Measurements from ENCODE around the gene UROC1. TPM values are rescaled to one million over a fixed set of nuclear protein-coding genes. Genes with fewer than 3 reads are reported as not detected.

UROC1 gene
- polyA plus RNA-seq (2013, experiment 1 of 2), result not detected
- polyA plus RNA-seq (2013, experiment 2 of 2), result not detected

GRCh38 chr3:126517291-126517951, at the start of gene UROC1:
Gene UROC1, minus strand, starts transcription at chr3:126517773. Its CDS starts 54 bp downstream, at chr3:126517719.
- no peak within 1 kb of the TSS for H3K18ac ChIP-seq (ENCODE audit: low read depth in 1 of 2, low read length in 2 of 2)
- no peak within 1 kb of the TSS for H2BK15ac ChIP-seq (ENCODE audit: low read depth, poor library complexity, severe bottlenecking)
- no peak within 1 kb of the TSS for H3K4me3 ChIP-seq (ENCODE audit: insufficient read depth in 1 of 2, low read depth in 1 of 2, low read length in 2 of 2)
- H3K14ac ChIP-seq (ENCODE audit: low read length in 2 of 2), result no peak within 1 kb of the TSS
- H3K4me1 ChIP-seq (ENCODE audit: control insufficient read depth, insufficient read depth, low read depth, low read length), result no peaks in the 10 kb centered on the region
- H3K4me2 ChIP-seq (ENCODE audit: low read length, poor library complexity, severe bottlenecking), result no peak within 1 kb of the TSS
- no peak within 1 kb of the TSS for H4K8ac ChIP-seq (ENCODE audit: low read length)
- no peak within 1 kb of the TSS for H2BK5ac ChIP-seq (ENCODE audit: low read depth, low read length, poor library complexity, severe bottlenecking)
- no peaks in the 10 kb centered on the region for H3K36me3 ChIP-seq (ENCODE audit: control insufficient read depth in 1 of 2, insufficient read depth in 2 of 2, low read depth in 1 of 2, low read length in 2 of 2)
- no peak within 1 kb of the TSS for H2AFZ ChIP-seq (ENCODE audit: low read depth, low read length)
- no peak within 1 kb of the TSS for H4K91ac ChIP-seq (ENCODE audit: low read length)
- 91% methylated on average over 16 of the region's 16 CpGs for WGBS
- no peak within 1 kb of the TSS for H3K4ac ChIP-seq (ENCODE audit: low read depth in 1 of 2, low read length in 2 of 2)
- H3K79me1 ChIP-seq (replicated peaks; ENCODE audit: low read length, poor library complexity, severe bottlenecking), result no peaks in the 10 kb centered on the region
- H3K9me3 ChIP-seq (ENCODE audit: control insufficient read depth, low read length), result no peaks in the 10 kb centered on the region
- no peak within 1 kb of the TSS for H3K9ac ChIP-seq (ENCODE audit: low read length)
- no peak within 1 kb of the TSS for H2BK12ac ChIP-seq (ENCODE audit: low read length in 2 of 2)
- H2AK5ac ChIP-seq (ENCODE audit: low read length, severe bottlenecking), result no peak within 1 kb of the TSS
- H3K27ac ChIP-seq (ENCODE audit: low read length, poor library complexity, severe bottlenecking), result no peak within 1 kb of the TSS
- no peak within 1 kb of the TSS for H2BK120ac ChIP-seq (ENCODE audit: low read depth, low read length)
- no peak within 1 kb of the TSS for H3K23ac ChIP-seq (ENCODE audit: low read length in 2 of 2)
- peaks cover 37 to 43% of the 10 kb centered on the region in 2 experiments for H3K27me3 ChIP-seq (ENCODE audit: control insufficient read depth in 1 of 2, insufficient read depth in 1 of 2, low read length in 2 of 2)
- no peak for DNase-seq

- H4K8ac ChIP-seq (ENCODE audit: low read length), result no peak overlapping the region
- H3K14ac ChIP-seq (ENCODE audit: low read length in 2 of 2), result no peak overlapping the region
- H2BK12ac ChIP-seq (ENCODE audit: low read length in 2 of 2), result no peak overlapping the region
- no peak overlapping the region for H2AFZ ChIP-seq (ENCODE audit: low read depth, low read length)
- no peak overlapping the region for H2BK120ac ChIP-seq (ENCODE audit: low read depth, low read length)
- peaks cover 18 to 38% of the 10 kb centered on the region in 2 experiments for H3K27me3 ChIP-seq (ENCODE audit: control insufficient read depth in 1 of 2, insufficient read depth in 1 of 2, low read length in 2 of 2)
- H3K23ac ChIP-seq (ENCODE audit: low read length in 2 of 2), result no peak overlapping the region
- WGBS, result 46% methylated on average over 1 of the region's 2 CpGs
- no peaks in the 10 kb centered on the region for H3K36me3 ChIP-seq (ENCODE audit: control insufficient read depth in 1 of 2, insufficient read depth in 2 of 2, low read depth in 1 of 2, low read length in 2 of 2)
- H3K18ac ChIP-seq (ENCODE audit: low read depth in 1 of 2, low read length in 2 of 2), result no peak overlapping the region
- no peak overlapping the region for H2BK15ac ChIP-seq (ENCODE audit: low read depth, poor library complexity, severe bottlenecking)
- H3K9me3 ChIP-seq (ENCODE audit: control insufficient read depth, low read length), result peaks cover 9% of the 10 kb centered on the region
- no peak overlapping the region for H2AK5ac ChIP-seq (ENCODE audit: low read length, severe bottlenecking)
- H3K27ac ChIP-seq (ENCODE audit: low read length, poor library complexity, severe bottlenecking), result no peak overlapping the region
- DNase-seq, result no peak
- H3K9ac ChIP-seq (ENCODE audit: low read length), result no peak overlapping the region
- H3K4me2 ChIP-seq (ENCODE audit: low read length, poor library complexity, severe bottlenecking), result no peak overlapping the region
- no peaks in the 10 kb centered on the region for H3K79me1 ChIP-seq (replicated peaks; ENCODE audit: low read length, poor library complexity, severe bottlenecking)
- H3K4me3 ChIP-seq (ENCODE audit: insufficient read depth in 1 of 2, low read depth in 1 of 2, low read length in 2 of 2), result no peak overlapping the region
- H2BK5ac ChIP-seq (ENCODE audit: low read depth, low read length, poor library complexity, severe bottlenecking), result no peak overlapping the region
- H4K91ac ChIP-seq (ENCODE audit: low read length), result no peak overlapping the region
- no peaks in the 10 kb centered on the region for H3K4me1 ChIP-seq (ENCODE audit: control insufficient read depth, insufficient read depth, low read depth, low read length)
- H3K4ac ChIP-seq (ENCODE audit: low read depth in 1 of 2, low read length in 2 of 2), result no peak overlapping the region
Measured at GRCh38 chr3:126562737-126563276, 45.2 kb upstream of the UROC1 start.

GRCh38 chr3:126558336-126559071, 40.9 kb upstream of the UROC1 start, which contains the start of gene C3orf22:
Gene C3orf22, minus strand, starts transcription at chr3:126558932. Its CDS starts 5,542 bp downstream, at chr3:126553390.
- no peak within 1 kb of the TSS for H3K27ac ChIP-seq (ENCODE audit: low read length, poor library complexity, severe bottlenecking)
- H3K18ac ChIP-seq (ENCODE audit: low read depth in 1 of 2, low read length in 2 of 2), result no peak within 1 kb of the TSS
- 84% methylated on average over 9 of the region's 9 CpGs for WGBS
- no peak for DNase-seq
- no peak within 1 kb of the TSS for H3K4ac ChIP-seq (ENCODE audit: low read depth in 1 of 2, low read length in 2 of 2)
- H3K4me1 ChIP-seq (ENCODE audit: control insufficient read depth, insufficient read depth, low read depth, low read length), result no peaks in the 10 kb centered on the region
- peaks cover 8 to 22% of the 10 kb centered on the region in 2 experiments for H3K27me3 ChIP-seq (ENCODE audit: control insufficient read depth in 1 of 2, insufficient read depth in 1 of 2, low read length in 2 of 2)
- no peaks in the 10 kb centered on the region for H3K79me1 ChIP-seq (replicated peaks; ENCODE audit: low read length, poor library complexity, severe bottlenecking)
- H3K9ac ChIP-seq (ENCODE audit: low read length), result no peak within 1 kb of the TSS
- H3K36me3 ChIP-seq (ENCODE audit: control insufficient read depth in 1 of 2, insufficient read depth in 2 of 2, low read depth in 1 of 2, low read length in 2 of 2), result no peaks in the 10 kb centered on the region
- H2AFZ ChIP-seq (ENCODE audit: low read depth, low read length), result no peak within 1 kb of the TSS
- H3K23ac ChIP-seq (ENCODE audit: low read length in 2 of 2), result peak within 1 kb of the TSS in 1 of 2 experiments; percentile 63
- H2AK5ac ChIP-seq (ENCODE audit: low read length, severe bottlenecking), result no peak within 1 kb of the TSS
- no peak within 1 kb of the TSS for H2BK120ac ChIP-seq (ENCODE audit: low read depth, low read length)
- no peak within 1 kb of the TSS for H2BK5ac ChIP-seq (ENCODE audit: low read depth, low read length, poor library complexity, severe bottlenecking)
- no peak within 1 kb of the TSS for H2BK15ac ChIP-seq (ENCODE audit: low read depth, poor library complexity, severe bottlenecking)
- no peak within 1 kb of the TSS for H3K4me2 ChIP-seq (ENCODE audit: low read length, poor library complexity, severe bottlenecking)
- peak within 1 kb of the TSS in 1 of 2 experiments; percentile 56 for H3K14ac ChIP-seq (ENCODE audit: low read length in 2 of 2)
- H4K8ac ChIP-seq (ENCODE audit: low read length), result no peak within 1 kb of the TSS
- no peak within 1 kb of the TSS for H3K4me3 ChIP-seq (ENCODE audit: insufficient read depth in 1 of 2, low read depth in 1 of 2, low read length in 2 of 2)
- no peak within 1 kb of the TSS for H4K91ac ChIP-seq (ENCODE audit: low read length)
- H3K9me3 ChIP-seq (ENCODE audit: control insufficient read depth, low read length), result peaks cover 9% of the 10 kb centered on the region
- no peak within 1 kb of the TSS for H2BK12ac ChIP-seq (ENCODE audit: low read length in 2 of 2)

- Histone ChIP-seq H3K4me3 (ENCODE audit: insufficient read depth in 1 of 2, low read depth in 1 of 2, low read length in 2 of 2) (no peak overlapping the region), H3K4me1 (ENCODE audit: control insufficient read depth, insufficient read depth, low read depth, low read length) (no peaks in the 10 kb centered on the region), H3K23ac (ENCODE audit: low read length in 2 of 2) (no peak overlapping the region), H3K9me3 (ENCODE audit: control insufficient read depth, low read length) (peaks cover 8% of the 10 kb centered on the region), H3K27ac (ENCODE audit: low read length, poor library complexity, severe bottlenecking) (no peak overlapping the region), H2AK5ac (ENCODE audit: low read length, severe bottlenecking) (no peak overlapping the region), H3K36me3 (ENCODE audit: control insufficient read depth in 1 of 2, insufficient read depth in 2 of 2, low read depth in 1 of 2, low read length in 2 of 2) (no peaks in the 10 kb centered on the region), H2AFZ (ENCODE audit: low read depth, low read length) (no peak overlapping the region), H2BK15ac (ENCODE audit: low read depth, poor library complexity, severe bottlenecking) (no peak overlapping the region), H3K9ac (ENCODE audit: low read length) (no peak overlapping the region), H4K8ac (ENCODE audit: low read length) (no peak overlapping the region), H2BK120ac (ENCODE audit: low read depth, low read length) (no peak overlapping the region), H3K79me1 (replicated peaks; ENCODE audit: low read length, poor library complexity, severe bottlenecking) (no peaks in the 10 kb centered on the region), H3K4ac (ENCODE audit: low read depth in 1 of 2, low read length in 2 of 2) (no peak overlapping the region), H3K27me3 (ENCODE audit: control insufficient read depth in 1 of 2, insufficient read depth in 1 of 2, low read length in 2 of 2) (peaks cover 11 to 23% of the 10 kb centered on the region in 2 experiments), H3K18ac (ENCODE audit: low read depth in 1 of 2, low read length in 2 of 2) (peak overlapping the region in 1 of 2 experiments; percentile 29), H2BK12ac (ENCODE audit: low read length in 2 of 2) (no peak overlapping the region), H4K91ac (ENCODE audit: low read length) (no peak overlapping the region), H3K14ac (ENCODE audit: low read length in 2 of 2) (peak overlapping the region in 1 of 2 experiments; percentile 91), H2BK5ac (ENCODE audit: low read depth, low read length, poor library complexity, severe bottlenecking) (no peak overlapping the region), H3K4me2 (ENCODE audit: low read length, poor library complexity, severe bottlenecking) (no peak overlapping the region)
- no peak for DNase-seq
- WGBS, result 65% methylated on average over 6 of the region's 6 CpGs
Measured at GRCh38 chr3:126557761-126558160, 40.2 kb upstream of the UROC1 start.
